Umbilical cord (tissue), 2 donors: ENCODE measurements around the gene XPO4. TPM values are rescaled to one million over a fixed set of nuclear protein-coding genes. Genes with fewer than 3 reads are reported as not detected.
"Not testable (repeated sequence)": the region's sequence is repeated elsewhere in the genome, so short reads cannot be mapped to it uniquely, and the experiment has no call there.

Experiments
- DNase-seq: peaks from one replicate; pipeline ENCODE4 v3.0.0-alpha.2; 2015; ENCODE audit warnings: low spot score
- total RNA-seq: library from RNA; depleted of rRNA; stranded (reverse); fragments of >200 nt; gene quantifications from one replicate; pipeline ENCODE4 v1.2.3, GENCODE V29; 2014; ENCODE audit warnings: low replicate concordance; ENCODE audit not compliant: insufficient read depth

The XPO4 gene
- total RNA-seq, 1 donor from 2014 or later, result 14.4 TPM

DNA sequence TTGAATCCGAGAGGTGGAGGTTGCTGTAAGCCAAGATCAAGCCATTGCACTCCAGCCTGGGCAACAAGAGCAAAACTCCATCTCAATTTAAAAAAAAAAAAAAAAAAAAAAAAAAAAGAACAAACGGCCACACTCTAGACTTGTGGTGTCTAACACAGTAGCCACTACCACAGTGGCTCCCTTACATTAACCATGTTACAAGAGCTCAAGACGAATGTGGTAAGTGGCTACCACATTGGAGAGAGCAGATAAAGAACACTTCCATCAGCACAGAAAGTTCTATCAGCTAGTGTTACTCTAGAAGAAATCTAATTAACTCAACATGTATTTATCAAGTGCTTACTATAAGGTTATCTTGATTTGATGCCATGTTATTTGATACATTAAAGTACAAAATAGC lies 11.5 kb downstream of the XPO4 start:
- DNase-seq, result no peak

GRCh38 chr13:20890540-20890939 lies 12.0 kb downstream of the XPO4 start:
- not testable (repeated sequence) for DNase-seq

- no peak for DNase-seq
Observed at GRCh38 chr13:20882206-20882605, 20.3 kb downstream of the XPO4 start.

GRCh38 chr13:20877902-20878301 lies 24.6 kb downstream of the XPO4 start:
- no peak for DNase-seq

GRCh38 chr13:20876802-20877201 lies 25.7 kb downstream of the XPO4 start:
- DNase-seq, result not testable (repeated sequence)

DNA sequence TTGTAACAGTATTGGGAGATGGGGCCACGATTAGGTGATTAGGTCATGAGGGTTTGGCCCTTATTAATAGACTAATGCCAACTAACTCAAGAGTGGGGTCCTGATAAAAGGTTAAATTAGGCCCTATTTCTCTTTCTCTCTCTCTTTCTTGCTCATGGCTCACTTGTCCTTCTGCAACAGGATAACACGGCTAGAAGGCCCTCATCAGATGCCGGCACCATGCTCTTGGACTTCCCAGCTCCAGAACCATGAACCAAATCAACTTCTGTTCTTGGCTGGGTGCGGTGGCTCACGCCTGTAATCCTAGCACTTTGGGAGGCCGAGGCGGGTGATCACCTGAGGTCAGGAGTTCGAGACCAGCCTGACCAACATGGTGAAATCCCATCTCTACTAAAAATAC lies 28.1 kb downstream of the XPO4 start:
- DNase-seq, result not testable (repeated sequence)

DNA sequence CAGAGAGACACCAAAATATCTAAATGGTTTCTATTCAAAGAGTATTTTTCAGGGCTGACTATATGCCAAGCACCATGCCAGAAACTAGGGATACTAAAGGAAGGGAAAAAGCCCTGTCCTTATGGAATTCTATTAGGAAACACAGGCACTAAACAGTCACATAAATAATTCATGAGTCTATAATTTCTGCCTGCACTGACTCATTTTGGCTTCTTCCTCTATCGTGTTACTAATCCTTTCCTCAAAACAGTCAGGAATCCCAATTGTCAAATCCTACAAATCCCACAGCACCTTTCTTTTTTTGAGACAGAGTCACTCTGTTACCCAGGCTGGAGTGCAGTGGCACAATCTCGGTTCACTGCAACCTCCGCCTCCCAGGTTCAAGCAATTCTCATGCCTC lies 29.2 kb downstream of the XPO4 start:
- no peak for DNase-seq

DNA sequence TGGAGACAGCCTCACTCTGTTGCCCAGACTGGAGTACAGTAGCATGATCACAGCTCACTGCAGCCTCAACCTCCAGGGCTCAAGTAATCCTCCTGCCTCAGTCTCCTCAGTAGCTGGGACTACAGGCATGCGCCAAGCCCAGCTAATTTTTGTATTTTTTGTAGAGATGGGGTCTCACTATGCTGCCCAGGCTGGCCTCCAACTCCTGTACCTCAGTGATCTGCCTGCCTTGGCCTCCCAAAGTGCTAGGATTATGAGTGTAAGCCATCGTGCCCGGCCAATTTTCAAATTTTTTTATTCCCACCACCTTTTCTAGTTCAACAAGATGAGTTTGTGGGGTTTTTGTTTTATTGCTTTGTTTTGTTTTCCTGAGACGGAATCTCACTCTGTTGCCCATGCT lies 31.7 kb downstream of the XPO4 start:
- DNase-seq, result no peak

DNA sequence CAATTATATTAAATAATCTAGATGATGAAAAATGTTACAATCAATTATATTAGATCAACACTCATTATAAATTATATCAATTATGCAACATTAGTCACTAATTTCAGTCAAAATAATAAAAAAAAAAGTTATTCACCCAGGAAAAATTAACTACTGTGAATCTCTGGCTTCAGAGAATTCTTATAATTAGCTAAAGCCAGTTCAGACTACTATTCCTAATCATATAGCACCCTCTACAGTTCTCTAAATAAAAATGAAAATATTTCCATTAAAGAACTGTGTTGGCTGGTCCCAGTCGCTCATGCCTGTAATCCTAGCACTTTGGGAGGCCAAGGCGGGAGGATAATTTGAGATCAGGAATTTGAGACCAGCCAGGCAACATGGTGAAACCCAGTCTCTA lies 33.0 kb downstream of the XPO4 start:
- DNase-seq, result no peak

DNA sequence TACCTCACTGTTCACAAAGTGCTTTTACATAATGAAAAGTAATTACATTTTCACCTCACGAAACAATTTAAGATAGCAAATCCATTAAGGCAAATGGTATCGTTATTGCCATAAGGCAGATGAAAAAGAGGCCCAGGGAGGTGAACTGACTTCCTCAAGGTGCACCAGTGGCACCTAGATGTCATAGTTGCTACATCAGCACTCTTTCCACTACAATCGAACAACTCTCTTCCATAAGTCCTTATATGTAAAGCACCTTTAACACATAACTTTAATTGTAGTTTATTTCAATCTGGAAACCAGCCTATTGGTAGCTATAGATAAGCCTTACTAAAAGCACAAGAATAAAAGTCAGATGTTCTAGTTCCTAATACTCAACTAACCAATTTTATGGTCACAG lies 35.1 kb downstream of the XPO4 start:
- DNase-seq, result no peak

GRCh38 chr13:20861666-20862065 lies 40.9 kb downstream of the XPO4 start:
- DNase-seq, result not testable (repeated sequence)

DNA sequence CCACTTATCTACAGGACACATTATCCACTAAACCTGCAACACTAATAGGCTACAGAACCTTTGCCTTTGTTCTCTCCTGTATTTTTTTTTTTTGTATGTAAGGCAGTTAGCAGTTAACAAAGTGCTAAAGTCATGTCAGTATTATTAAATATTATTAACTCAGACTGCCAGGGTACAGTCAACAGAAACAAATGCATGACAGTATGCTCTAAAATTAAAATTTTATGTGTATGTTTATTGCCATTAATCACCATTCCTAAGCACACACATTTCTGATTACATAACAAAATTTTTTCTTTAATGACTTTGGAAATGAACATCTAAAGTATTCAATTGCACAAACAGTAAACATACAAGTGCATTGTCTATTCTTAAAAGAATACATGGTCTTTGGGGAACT lies 41.7 kb downstream of the XPO4 start:
- DNase-seq, result no peak

GRCh38 chr13:20856650-20857049 lies 45.9 kb downstream of the XPO4 start:
- DNase-seq, result no peak

DNA sequence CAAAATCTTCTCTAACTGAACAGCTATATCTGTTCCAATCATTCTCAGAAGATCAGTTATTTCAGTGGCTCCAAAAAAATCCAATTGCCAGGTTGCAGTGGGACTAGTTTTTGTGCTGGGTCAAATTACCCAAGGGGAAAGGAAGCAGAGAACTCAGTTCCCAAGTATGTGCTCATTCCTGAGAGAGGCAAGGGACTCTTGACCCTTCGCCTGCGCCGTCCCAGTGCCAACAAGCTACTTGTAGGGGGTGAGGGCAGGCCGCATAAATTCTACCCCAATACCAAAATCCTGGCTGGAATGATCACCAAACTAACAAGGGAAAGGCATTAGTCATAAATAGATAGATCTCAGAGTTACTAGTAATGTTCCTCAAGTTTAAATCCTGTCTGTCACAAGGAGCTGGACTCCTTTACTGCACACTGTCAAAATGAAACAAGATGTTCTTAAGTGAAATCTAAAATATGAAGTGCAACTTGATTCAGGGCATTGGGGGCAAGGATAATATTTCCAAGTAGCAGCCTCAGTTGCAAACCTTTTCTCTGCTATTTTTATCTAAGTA lies 50.6 kb downstream of the XPO4 start:
- peak; percentile 37 for DNase-seq

DNA sequence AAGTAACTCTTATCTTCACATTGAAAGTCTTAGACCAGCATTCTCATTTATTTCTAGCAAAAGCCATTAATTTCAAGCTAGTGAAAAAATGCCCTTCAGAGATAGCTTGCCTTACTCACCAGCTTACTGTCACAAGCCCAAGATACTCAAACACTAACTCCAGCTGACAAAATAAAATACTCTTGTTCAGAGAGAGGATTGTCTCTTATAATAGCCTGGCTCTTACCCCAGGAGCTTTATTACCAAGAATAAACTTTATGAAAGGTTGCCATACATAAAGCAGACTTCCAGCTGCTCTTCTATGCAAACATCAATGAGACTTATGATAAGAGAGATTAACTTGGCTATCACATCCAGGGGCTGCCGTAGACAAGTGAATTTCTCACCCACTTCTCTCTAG lies 53.6 kb downstream of the XPO4 start:
- peak; percentile 91 for DNase-seq

GRCh38 chr13:20848203-20848602 lies 54.3 kb downstream of the XPO4 start:
- no peak for DNase-seq

GRCh38 chr13:20847296-20847695 lies 55.2 kb downstream of the XPO4 start:
- peak; percentile 67 for DNase-seq

DNA sequence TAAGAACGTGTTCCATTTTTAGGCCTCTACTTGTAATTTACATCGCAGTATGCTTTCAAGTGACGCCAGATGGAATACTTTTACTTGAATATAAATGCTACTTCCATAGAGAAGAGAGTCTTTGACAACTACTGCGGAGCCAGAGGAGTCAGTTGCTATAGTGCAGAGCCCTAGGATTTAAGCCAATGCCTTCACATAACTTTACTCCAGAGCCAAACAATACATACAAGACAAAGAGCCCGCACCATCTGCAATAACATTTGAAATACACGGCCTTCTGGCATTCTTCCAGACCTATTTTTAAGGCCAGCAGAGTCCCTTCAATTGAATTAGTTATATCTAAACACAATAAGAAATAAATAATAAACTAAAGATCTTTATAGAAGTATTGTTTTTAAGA lies 59.4 kb downstream of the XPO4 start:
- peak; percentile 71 for DNase-seq

- peak; percentile 46 for DNase-seq
Observed at GRCh38 chr13:20840568-20840967, 62.0 kb downstream of the XPO4 start.

DNA sequence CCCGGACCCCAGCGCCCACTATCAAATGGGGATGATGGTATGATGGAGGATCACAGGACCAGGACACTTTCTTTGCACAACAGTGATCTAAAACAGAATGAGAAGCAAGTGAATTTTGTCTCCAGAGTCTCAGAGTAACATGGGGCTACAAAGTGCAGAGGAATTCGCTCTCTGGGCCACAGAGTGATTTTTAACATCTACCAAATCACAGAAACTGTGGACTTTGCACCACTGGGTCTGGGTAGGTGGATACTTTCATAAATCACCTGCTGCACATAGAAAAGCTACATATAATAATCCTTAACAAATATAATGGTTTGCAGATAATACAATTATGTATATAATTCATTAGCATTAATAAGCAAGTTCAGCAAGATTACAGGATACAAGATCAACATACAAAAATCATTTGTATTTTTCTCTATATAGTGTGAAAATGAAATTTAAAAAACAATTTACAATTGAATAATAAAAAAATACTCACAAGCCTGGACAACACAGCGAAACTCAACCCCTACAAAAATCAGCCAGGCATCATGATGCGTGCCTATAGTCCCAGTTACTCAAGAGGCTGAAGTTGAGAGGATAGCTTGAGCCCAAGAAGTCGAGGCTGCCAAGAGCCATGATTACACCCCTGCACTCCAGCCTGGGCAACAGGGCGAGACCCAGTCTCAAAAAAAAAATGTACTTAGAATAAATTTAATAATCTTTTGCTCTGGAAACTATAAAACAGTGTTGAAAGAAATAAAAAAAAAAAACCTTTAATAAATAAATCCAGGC lies 68.5 kb downstream of the XPO4 start:
- no peak for DNase-seq

DNA sequence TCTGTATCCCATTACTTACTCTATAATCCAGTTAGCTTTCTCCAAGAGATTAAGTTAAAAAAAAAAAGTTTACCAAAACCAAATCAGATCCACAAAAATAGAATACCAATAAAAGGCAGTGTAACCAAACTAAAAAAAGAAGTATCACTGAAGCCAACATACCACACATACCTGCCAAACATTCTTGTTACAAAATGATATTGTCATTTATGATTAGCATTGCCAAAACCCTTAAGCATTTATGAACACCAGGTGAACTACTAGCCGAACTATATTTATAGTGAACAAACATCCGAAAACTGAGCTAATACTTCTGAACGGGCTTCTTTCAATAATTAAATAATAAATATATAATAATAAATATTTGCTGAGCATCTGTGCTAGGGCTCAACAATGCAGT lies 69.7 kb downstream of the XPO4 start:
- no peak for DNase-seq

DNA sequence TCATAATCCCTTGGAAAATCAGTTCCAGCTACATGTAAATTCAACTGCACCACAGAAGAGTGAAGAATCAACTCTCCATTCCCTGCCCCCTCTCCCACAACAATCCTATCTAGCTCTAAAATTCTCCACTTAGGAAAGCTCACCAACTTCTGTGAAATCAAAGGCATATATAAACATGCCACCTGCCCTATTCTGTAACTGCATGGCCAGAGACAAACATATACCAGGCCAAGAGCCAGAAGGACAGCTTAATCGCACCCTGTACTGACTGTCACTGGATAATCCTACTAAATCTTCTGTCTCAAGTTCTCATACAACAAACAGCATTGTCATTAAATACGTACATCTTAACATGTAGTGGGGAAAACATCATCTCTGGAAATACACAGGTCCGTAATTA lies 70.6 kb downstream of the XPO4 start:
- no peak for DNase-seq

GRCh38 chr13:20831254-20831653 lies 71.3 kb downstream of the XPO4 start:
- no peak for DNase-seq
